Measurements from ENCODE around the gene SEMA7A.

DNA sequence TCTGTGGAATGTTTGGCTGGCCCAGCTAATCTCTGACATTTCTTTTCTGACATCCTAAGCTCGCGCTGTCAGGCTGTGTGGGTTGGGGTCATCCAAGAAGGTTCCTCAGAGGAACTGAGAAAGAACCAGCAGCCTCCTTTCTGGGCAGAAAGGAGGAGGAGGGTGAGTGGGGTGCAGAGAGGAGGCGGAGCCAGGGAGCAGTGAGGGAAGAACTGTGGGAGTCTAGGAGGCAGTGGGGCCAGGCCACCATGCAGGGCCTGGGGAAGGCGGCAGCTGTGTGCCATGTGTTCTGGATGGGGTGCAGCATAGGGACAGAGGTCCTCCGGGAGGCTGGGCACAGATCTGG, 5.3 kb downstream of the SEMA7A start:
- TF ChIP-seq ZFX (IDR thresholded peaks at IDR 0.05) = no peak
- TF ChIP-seq, protein P1, sequence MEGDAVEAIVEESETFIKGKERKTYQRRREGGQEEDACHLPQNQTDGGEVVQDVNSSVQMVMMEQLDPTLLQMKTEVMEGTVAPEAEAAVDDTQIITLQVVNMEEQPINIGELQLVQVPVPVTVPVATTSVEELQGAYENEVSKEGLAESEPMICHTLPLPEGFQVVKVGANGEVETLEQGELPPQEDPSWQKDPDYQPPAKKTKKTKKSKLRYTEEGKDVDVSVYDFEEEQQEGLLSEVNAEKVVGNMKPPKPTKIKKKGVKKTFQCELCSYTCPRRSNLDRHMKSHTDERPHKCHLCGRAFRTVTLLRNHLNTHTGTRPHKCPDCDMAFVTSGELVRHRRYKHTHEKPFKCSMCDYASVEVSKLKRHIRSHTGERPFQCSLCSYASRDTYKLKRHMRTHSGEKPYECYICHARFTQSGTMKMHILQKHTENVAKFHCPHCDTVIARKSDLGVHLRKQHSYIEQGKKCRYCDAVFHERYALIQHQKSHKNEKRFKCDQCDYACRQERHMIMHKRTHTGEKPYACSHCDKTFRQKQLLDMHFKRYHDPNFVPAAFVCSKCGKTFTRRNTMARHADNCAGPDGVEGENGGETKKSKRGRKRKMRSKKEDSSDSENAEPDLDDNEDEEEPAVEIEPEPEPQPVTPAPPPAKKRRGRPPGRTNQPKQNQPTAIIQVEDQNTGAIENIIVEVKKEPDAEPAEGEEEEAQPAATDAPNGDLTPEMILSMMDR (conservative IDR thresholded peaks at IDR 0.05) = no peak

Data from C4-2B (cell line).